ENCODE measurements around the gene RASSF4. TPM values are rescaled to one million over a fixed set of nuclear protein-coding genes. Genes with fewer than 3 reads are reported as not detected.
A peak's percentile ranks its signal among the peaks of the same experiment; 100 is the strongest.

Gene RASSF4
- polyA plus RNA-seq, 4 donors = 16.1 to 136 (median 51.8) TPM

GRCh38 chr10:44983066-44983894 lies 23.7 kb downstream of the RASSF4 start:
- no peak for DNase-seq
- peaks cover 0 to 33% (median 0%) of the 10 kb centered on the region in 3 donors for H3K4me1 ChIP-seq (ENCODE audit: control insufficient read depth in 3 of 3, insufficient read depth in 2 of 3, low read depth in 1 of 3, low read length in 2 of 3)
- FAIRE-seq = no peak
- H3K27me3 ChIP-seq (ENCODE audit: control insufficient read depth in 3 of 3, insufficient read depth in 3 of 3, low read length in 3 of 3) = no peaks in the 10 kb centered on the region
- H3K36me3 ChIP-seq (ENCODE audit: control insufficient read depth in 3 of 3, insufficient read depth in 2 of 3, low read depth in 1 of 3, low read length in 3 of 3) = peaks cover 0 to 42% (median 14%) of the 10 kb centered on the region in 3 donors
- 91 to 97% (median 94%) methylated on average over 13 of the region's 13 CpGs for WGBS, 3 donors
- H3K9me3 ChIP-seq (ENCODE audit: control insufficient read depth in 2 of 2, insufficient read depth in 1 of 2, low read depth in 1 of 2, low read length in 1 of 2) = no peaks in the 10 kb centered on the region
- H3K4me3 ChIP-seq (ENCODE audit: low read depth in 1 of 3, low read length in 3 of 3) = no peak overlapping the region
- no peak overlapping the region for H3K27ac ChIP-seq (ENCODE audit: low read depth in 1 of 3, low read length in 2 of 3)

GRCh38 chr10:44983895-44984278 lies 24.3 kb downstream of the RASSF4 start:
- DNase-seq (no peak), FAIRE-seq (no peak)
- WGBS, 3 donors = 89 to 94% (median 89%) methylated on average over 10 of the region's 10 CpGs
- Histone ChIP-seq H3K4me1 (ENCODE audit: control insufficient read depth in 3 of 3, insufficient read depth in 2 of 3, low read depth in 1 of 3, low read length in 2 of 3) (peaks cover 0 to 28% (median 0%) of the 10 kb centered on the region in 3 donors), H3K27ac (ENCODE audit: low read depth in 1 of 3, low read length in 2 of 3) (no peak overlapping the region), H3K27me3 (ENCODE audit: control insufficient read depth in 3 of 3, insufficient read depth in 3 of 3, low read length in 3 of 3) (no peaks in the 10 kb centered on the region), H3K9me3 (ENCODE audit: control insufficient read depth in 2 of 2, insufficient read depth in 1 of 2, low read depth in 1 of 2, low read length in 1 of 2) (no peaks in the 10 kb centered on the region), H3K36me3 (ENCODE audit: control insufficient read depth in 3 of 3, insufficient read depth in 2 of 3, low read depth in 1 of 3, low read length in 3 of 3) (peaks cover 0 to 48% (median 14%) of the 10 kb centered on the region in 3 donors), H3K4me3 (ENCODE audit: low read depth in 1 of 3, low read length in 3 of 3) (no peak overlapping the region)

GRCh38 chr10:44984671-44985101 lies 25.1 kb downstream of the RASSF4 start:
- Histone ChIP-seq H3K9me3 (ENCODE audit: control insufficient read depth in 2 of 2, insufficient read depth in 1 of 2, low read depth in 1 of 2, low read length in 1 of 2) (no peaks in the 10 kb centered on the region), H3K36me3 (ENCODE audit: control insufficient read depth in 3 of 3, insufficient read depth in 2 of 3, low read depth in 1 of 3, low read length in 3 of 3) (peaks cover 0 to 55% (median 14%) of the 10 kb centered on the region in 3 donors), H3K4me1 (ENCODE audit: control insufficient read depth in 3 of 3, insufficient read depth in 2 of 3, low read depth in 1 of 3, low read length in 2 of 3) (peaks cover 0 to 20% (median 0%) of the 10 kb centered on the region in 3 donors), H3K4me3 (ENCODE audit: low read depth in 1 of 3, low read length in 3 of 3) (no peak overlapping the region), H3K27ac (ENCODE audit: low read depth in 1 of 3, low read length in 2 of 3) (peak overlapping the region in 1 of 3 donors; percentile 25), H3K27me3 (ENCODE audit: control insufficient read depth in 3 of 3, insufficient read depth in 3 of 3, low read length in 3 of 3) (no peaks in the 10 kb centered on the region)
- FAIRE-seq (no peak), DNase-seq (no peak)
- 94 to 95% (median 95%) methylated on average over 15 of the region's 15 CpGs for WGBS, 3 donors

- Histone ChIP-seq H3K4me1 (ENCODE audit: control insufficient read depth in 3 of 3, insufficient read depth in 2 of 3, low read depth in 1 of 3, low read length in 2 of 3) (peaks cover 0 to 19% (median 0%) of the 10 kb centered on the region in 3 donors), H3K9me3 (ENCODE audit: control insufficient read depth in 2 of 2, insufficient read depth in 1 of 2, low read depth in 1 of 2, low read length in 1 of 2) (no peaks in the 10 kb centered on the region), H3K36me3 (ENCODE audit: control insufficient read depth in 3 of 3, insufficient read depth in 2 of 3, low read depth in 1 of 3, low read length in 3 of 3) (peaks cover 0 to 53% (median 15%) of the 10 kb centered on the region in 3 donors), H3K4me3 (ENCODE audit: low read depth in 1 of 3, low read length in 3 of 3) (no peak overlapping the region), H3K27me3 (ENCODE audit: control insufficient read depth in 3 of 3, insufficient read depth in 3 of 3, low read length in 3 of 3) (no peaks in the 10 kb centered on the region), H3K27ac (ENCODE audit: low read depth in 1 of 3, low read length in 2 of 3) (peak overlapping the region in 1 of 3 donors; percentile 25)
- WGBS, 3 donors = 62 to 87% (median 81%) methylated on average over 9 of the region's 9 CpGs
- FAIRE-seq = no peak
- DNase-seq = no peak
Observed at GRCh38 chr10:44985175-44985681, 25.6 kb downstream of the RASSF4 start.

GRCh38 chr10:44986179-44986578 lies 26.6 kb downstream of the RASSF4 start:
- Histone ChIP-seq H3K4me3 (ENCODE audit: low read depth in 1 of 3, low read length in 3 of 3) (no peak overlapping the region), H3K4me1 (ENCODE audit: control insufficient read depth in 3 of 3, insufficient read depth in 2 of 3, low read depth in 1 of 3, low read length in 2 of 3) (peaks cover 0 to 12% (median 0%) of the 10 kb centered on the region in 3 donors), H3K36me3 (ENCODE audit: control insufficient read depth in 3 of 3, insufficient read depth in 2 of 3, low read depth in 1 of 3, low read length in 3 of 3) (peaks cover 0 to 57% (median 22%) of the 10 kb centered on the region in 3 donors), H3K27me3 (ENCODE audit: control insufficient read depth in 3 of 3, insufficient read depth in 3 of 3, low read length in 3 of 3) (no peaks in the 10 kb centered on the region), H3K9me3 (ENCODE audit: control insufficient read depth in 2 of 2, insufficient read depth in 1 of 2, low read depth in 1 of 2, low read length in 1 of 2) (no peaks in the 10 kb centered on the region), H3K27ac (ENCODE audit: low read depth in 1 of 3, low read length in 2 of 3) (no peak overlapping the region)
- FAIRE-seq (no peak), DNase-seq (no peak)
- WGBS, 3 donors = 90 to 98% (median 92%) methylated on average over 3 of the region's 3 CpGs

GRCh38 chr10:44986670-44987069 lies 27.1 kb downstream of the RASSF4 start:
- no peak overlapping the region for H3K4me3 ChIP-seq (ENCODE audit: low read depth in 1 of 3, low read length in 3 of 3)
- FAIRE-seq (no peak), DNase-seq (no peak)
- WGBS, 3 donors = 60 to 88% (median 77%) methylated on average over 3 of the region's 3 CpGs
- H3K36me3 ChIP-seq (ENCODE audit: control insufficient read depth in 3 of 3, insufficient read depth in 2 of 3, low read depth in 1 of 3, low read length in 3 of 3) = peaks cover 0 to 57% (median 23%) of the 10 kb centered on the region in 3 donors
- H3K27me3 ChIP-seq (ENCODE audit: control insufficient read depth in 3 of 3, insufficient read depth in 3 of 3, low read length in 3 of 3) = no peaks in the 10 kb centered on the region
- H3K9me3 ChIP-seq (ENCODE audit: control insufficient read depth in 2 of 2, insufficient read depth in 1 of 2, low read depth in 1 of 2, low read length in 1 of 2) = no peaks in the 10 kb centered on the region
- peaks cover 0 to 8% (median 0%) of the 10 kb centered on the region in 3 donors for H3K4me1 ChIP-seq (ENCODE audit: control insufficient read depth in 3 of 3, insufficient read depth in 2 of 3, low read depth in 1 of 3, low read length in 2 of 3)
- no peak overlapping the region for H3K27ac ChIP-seq (ENCODE audit: low read depth in 1 of 3, low read length in 2 of 3)

GRCh38 chr10:44988957-44989585 lies 29.5 kb downstream of the RASSF4 start:
- 86 to 90% (median 88%) methylated on average over 10 of the region's 10 CpGs for WGBS, 3 donors
- FAIRE-seq = no peak

GRCh38 chr10:44989597-44990301 lies 30.1 kb downstream of the RASSF4 start:
- Histone ChIP-seq H3K4me3 (ENCODE audit: low read depth in 1 of 3, low read length in 3 of 3) (no peak overlapping the region), H3K36me3 (ENCODE audit: control insufficient read depth in 3 of 3, insufficient read depth in 2 of 3, low read depth in 1 of 3, low read length in 3 of 3) (peaks cover 0 to 56% (median 19%) of the 10 kb centered on the region in 3 donors), H3K27ac (ENCODE audit: low read depth in 1 of 3, low read length in 2 of 3) (no peak overlapping the region), H3K27me3 (ENCODE audit: control insufficient read depth in 3 of 3, insufficient read depth in 3 of 3, low read length in 3 of 3) (no peaks in the 10 kb centered on the region), H3K4me1 (ENCODE audit: control insufficient read depth in 3 of 3, insufficient read depth in 2 of 3, low read depth in 1 of 3, low read length in 2 of 3) (peaks cover 0 to 7% (median 0%) of the 10 kb centered on the region in 3 donors), H3K9me3 (ENCODE audit: control insufficient read depth in 2 of 2, insufficient read depth in 1 of 2, low read depth in 1 of 2, low read length in 1 of 2) (no peaks in the 10 kb centered on the region)
- no peak for DNase-seq
- WGBS, 3 donors = 86 to 92% (median 88%) methylated on average over 14 of the region's 14 CpGs
- FAIRE-seq = no peak

More at GRCh38 chr10:44988957-44989585, 29.5 kb downstream of the RASSF4 start:
- H3K4me3 ChIP-seq (ENCODE audit: low read depth in 1 of 3, low read length in 3 of 3) = no peak overlapping the region
- H3K27me3 ChIP-seq (ENCODE audit: control insufficient read depth in 3 of 3, insufficient read depth in 3 of 3, low read length in 3 of 3) = no peaks in the 10 kb centered on the region
- H3K9me3 ChIP-seq (ENCODE audit: control insufficient read depth in 2 of 2, insufficient read depth in 1 of 2, low read depth in 1 of 2, low read length in 1 of 2) = no peaks in the 10 kb centered on the region
- peaks cover 0 to 7% (median 0%) of the 10 kb centered on the region in 3 donors for H3K4me1 ChIP-seq (ENCODE audit: control insufficient read depth in 3 of 3, insufficient read depth in 2 of 3, low read depth in 1 of 3, low read length in 2 of 3)
- no peak overlapping the region for H3K27ac ChIP-seq (ENCODE audit: low read depth in 1 of 3, low read length in 2 of 3)
- peaks cover 0 to 58% (median 22%) of the 10 kb centered on the region in 3 donors for H3K36me3 ChIP-seq (ENCODE audit: control insufficient read depth in 3 of 3, insufficient read depth in 2 of 3, low read depth in 1 of 3, low read length in 3 of 3)
- no peak for DNase-seq

Data from small intestine (tissue), 7 donors.